Parathyroid adenoma (tissue), 2 donors: ENCODE data around the gene PDE7B.

Experiments
- H2AFZ ChIP-seq: fragments of 300-600 bp; sonication (generic); one replicate; pipeline ENCODE4 v1.7.0; 2017; ENCODE audit warnings: antibody characterized with exemption, mild to moderate bottlenecking
- H3K27ac ChIP-seq: fragments of 300-600 bp; sonication (generic); one replicate; pipeline ENCODE4 v1.7.0; 2017
- H3K27me3 ChIP-seq: fragments of 300-600 bp; sonication (generic); one replicate; pipeline ENCODE4 v1.7.0; 2017; ENCODE audit warnings: low read length; ENCODE audit not compliant: control insufficient read depth, insufficient read depth
- H3K36me3 ChIP-seq: fragments of 300-600 bp; sonication (generic); one replicate; pipeline ENCODE4 v1.7.0; 2017; ENCODE audit warnings: low read length; ENCODE audit not compliant: control insufficient read depth, insufficient read depth
- H3K4me1 ChIP-seq: fragments of 300-600 bp; sonication (generic); one replicate; pipeline ENCODE4 v1.7.0; 2017; ENCODE audit warnings: control low read depth
- H3K4me2 ChIP-seq: fragments of 300-600 bp; sonication (generic); one replicate; pipeline ENCODE4 v1.7.0; 2017; ENCODE audit warnings: low read length
- H3K4me3 ChIP-seq: fragments of 300-600 bp; sonication (generic); one replicate; pipeline ENCODE4 v1.7.0; 2017; ENCODE audit warnings: low read depth, low read length
- H3K79me2 ChIP-seq: fragments of 300-600 bp; sonication (generic); one replicate; pipeline ENCODE4 v1.7.0; 2017; ENCODE audit warnings: control low read depth
- H3K9ac ChIP-seq: fragments of 300-600 bp; sonication (generic); one replicate; pipeline ENCODE4 v1.7.0; 2017; ENCODE audit warnings: mild to moderate bottlenecking
- H3K9me3 ChIP-seq: fragments of 300-600 bp; sonication (generic); one replicate; pipeline ENCODE4 v1.7.0; 2017; ENCODE audit warnings: low read length; ENCODE audit not compliant: control insufficient read depth
- CTCF ChIP-seq: fragments of 300-600 bp; sonication (generic); IDR thresholded peaks from one replicate; pipeline ENCODE4 v1.7.0; 2017; ENCODE audit warnings: antibody characterized with exemption, mild to moderate bottlenecking
- donor health status: primary hyperparathyroidism.

Gene PDE7B

GRCh38 chr6:136191606-136192312, 340.3 kb downstream of the PDE7B start:
- Histone ChIP-seq H3K4me1 (peaks cover 45% of the 10 kb centered on the region), H2AFZ (peak overlapping the region; percentile 94), H3K27ac (peak overlapping the region; percentile 94), H3K9me3 (no peaks in the 10 kb centered on the region), H3K4me3 (no peak overlapping the region), H3K27me3 (no peaks in the 10 kb centered on the region), H3K9ac (peak overlapping the region; percentile 24), H3K79me2 (peaks cover 9% of the 10 kb centered on the region), H3K36me3 (no peaks in the 10 kb centered on the region), H3K4me2 (no peak overlapping the region)
- TF ChIP-seq CTCF, result no peak

DNA sequence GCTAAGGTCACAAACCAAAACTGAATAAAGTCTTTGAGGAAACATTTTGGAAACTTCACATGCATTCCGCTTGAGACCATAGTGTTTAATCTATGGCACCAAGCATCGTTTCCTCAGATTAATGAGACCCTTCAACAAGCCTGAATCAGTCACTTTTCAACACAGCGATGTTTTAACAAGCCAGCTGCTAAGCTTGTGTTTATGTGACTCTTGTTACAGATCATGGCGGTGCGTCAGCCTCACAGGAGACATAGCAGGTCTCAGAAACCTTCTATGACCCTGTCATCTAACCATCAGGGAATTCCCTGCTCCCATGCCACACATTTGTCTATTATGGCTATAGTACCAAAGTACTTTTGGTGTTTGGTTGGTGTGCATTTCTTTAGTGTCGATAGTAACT, 341.4 kb downstream of the PDE7B start:
- peaks cover 9% of the 10 kb centered on the region for H3K79me2 ChIP-seq
- peaks cover 45% of the 10 kb centered on the region for H3K4me1 ChIP-seq
- no peak overlapping the region for H3K4me2 ChIP-seq
- no peaks in the 10 kb centered on the region for H3K27me3 ChIP-seq
- TF ChIP-seq CTCF, result no peak
- no peaks in the 10 kb centered on the region for H3K36me3 ChIP-seq
- peak overlapping the region; percentile 94 for H3K27ac ChIP-seq
- H3K9ac ChIP-seq, result no peak overlapping the region
- no peaks in the 10 kb centered on the region for H3K9me3 ChIP-seq
- no peak overlapping the region for H3K4me3 ChIP-seq
- peak overlapping the region; percentile 94 for H2AFZ ChIP-seq

DNA sequence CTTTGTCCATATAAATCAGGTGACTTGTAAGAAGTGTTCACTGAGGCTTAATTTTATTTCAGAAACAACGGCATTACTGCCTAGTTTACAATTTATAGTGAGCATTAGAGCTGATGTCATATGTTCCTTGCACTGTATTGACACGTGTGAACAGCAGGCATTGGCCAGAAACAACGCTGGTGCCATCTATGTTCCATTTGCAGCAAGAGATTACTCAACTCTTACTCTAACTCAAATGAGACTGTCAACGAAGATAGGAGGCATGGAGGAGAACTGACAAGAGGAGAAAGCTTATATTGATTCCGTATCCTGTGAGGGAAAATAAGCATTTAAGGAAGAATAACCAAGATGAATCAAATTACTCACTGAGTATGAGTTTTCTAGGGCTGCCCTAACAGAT, 350.2 kb downstream of the PDE7B start:
- H3K9ac ChIP-seq, result no peak overlapping the region
- H3K4me1 ChIP-seq, result no peaks in the 10 kb centered on the region
- no peak overlapping the region for H3K4me3 ChIP-seq
- peak; percentile 13 for TF ChIP-seq CTCF
- no peaks in the 10 kb centered on the region for H3K27me3 ChIP-seq
- H3K79me2 ChIP-seq, result no peaks in the 10 kb centered on the region
- no peaks in the 10 kb centered on the region for H3K36me3 ChIP-seq
- no peaks in the 10 kb centered on the region for H3K9me3 ChIP-seq
- H3K27ac ChIP-seq, result no peak overlapping the region
- H3K4me2 ChIP-seq, result no peak overlapping the region
- H2AFZ ChIP-seq, result no peak overlapping the region

DNA sequence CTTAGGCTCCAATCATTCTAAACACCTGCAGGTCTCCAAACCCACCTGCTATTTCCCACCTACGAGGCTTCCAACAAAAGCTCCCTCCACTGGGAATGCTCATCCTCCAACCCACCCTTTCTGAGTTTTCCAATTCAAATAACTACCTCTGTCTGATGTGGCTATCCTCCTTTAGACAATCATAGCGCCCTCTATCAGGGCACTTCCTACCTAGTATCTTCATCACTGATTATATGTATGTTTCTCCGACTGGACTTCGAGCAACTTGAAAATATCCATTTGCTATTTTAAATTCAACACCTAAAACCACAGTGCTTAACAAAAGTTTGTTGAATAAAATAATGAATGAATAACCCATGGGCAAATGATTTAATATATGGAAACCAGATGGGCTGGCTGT, 357.3 kb downstream of the PDE7B start:
- Histone ChIP-seq H3K79me2 (no peaks in the 10 kb centered on the region), H3K27ac (no peak overlapping the region), H3K4me2 (no peak overlapping the region), H3K9me3 (no peaks in the 10 kb centered on the region), H2AFZ (no peak overlapping the region), H3K4me1 (no peaks in the 10 kb centered on the region), H3K9ac (no peak overlapping the region), H3K27me3 (no peaks in the 10 kb centered on the region), H3K36me3 (no peaks in the 10 kb centered on the region), H3K4me3 (no peak overlapping the region)
- no peak for TF ChIP-seq CTCF

DNA sequence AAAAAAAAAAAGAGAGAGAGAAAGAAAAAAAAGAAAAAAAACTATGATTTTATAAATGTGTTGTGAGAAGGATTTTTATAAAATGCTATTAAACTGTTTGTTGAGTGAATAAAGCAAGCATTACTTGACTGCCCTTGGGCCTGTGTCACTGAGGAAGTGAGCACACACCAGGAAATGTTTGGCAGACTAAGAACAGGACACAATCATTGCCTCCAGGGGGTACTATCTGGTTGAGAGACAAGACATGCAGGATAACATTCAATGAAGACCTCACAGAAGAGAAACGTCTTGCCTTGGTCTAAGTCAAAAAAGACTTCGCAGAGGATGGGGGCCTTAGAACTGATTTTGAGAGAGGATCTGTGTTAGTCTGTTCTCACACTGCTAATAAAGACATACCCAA, 358.0 kb downstream of the PDE7B start:
- no peak overlapping the region for H3K9ac ChIP-seq
- no peak for TF ChIP-seq CTCF
- no peaks in the 10 kb centered on the region for H3K27me3 ChIP-seq
- H3K9me3 ChIP-seq, result no peaks in the 10 kb centered on the region
- H3K4me3 ChIP-seq, result no peak overlapping the region
- H2AFZ ChIP-seq, result no peak overlapping the region
- no peaks in the 10 kb centered on the region for H3K79me2 ChIP-seq
- H3K4me1 ChIP-seq, result no peaks in the 10 kb centered on the region
- H3K27ac ChIP-seq, result no peak overlapping the region
- no peaks in the 10 kb centered on the region for H3K36me3 ChIP-seq
- H3K4me2 ChIP-seq, result no peak overlapping the region
